Mesendoderm (in vitro differentiated cells): ENCODE data around the gene MECP2.

ENCODE experiments used
- DNase-seq: peaks from one replicate; pipeline ENCODE4 v3.0.0; 2013
- H2AK5ac ChIP-seq: 2 replicates; pipeline ENCODE4 v1.6.1; 2013; ENCODE audit warnings: low read length, inconsistent platforms
- H2BK120ac ChIP-seq: 2 replicates; pipeline ENCODE4 v1.6.1; 2013; ENCODE audit warnings: low read depth, mild to moderate bottlenecking, low read length, moderate library complexity, mixed read lengths
- H2BK15ac ChIP-seq: replicated peaks from 2 replicates; pipeline ENCODE4 v1.6.1; 2013; ENCODE audit warnings: low read depth, mild to moderate bottlenecking, moderate library complexity
- H2BK5ac ChIP-seq: 2 replicates; pipeline ENCODE4 v1.6.1; 2013; ENCODE audit warnings: low read length, inconsistent platforms
- H3K18ac ChIP-seq: 2 replicates; pipeline ENCODE4 v1.6.1; 2013; ENCODE audit warnings: mild to moderate bottlenecking, low read length, mixed read lengths
- H3K23ac ChIP-seq: one replicate; pipeline ENCODE4 v1.6.1; 2013; ENCODE audit warnings: low read length
- H3K27ac ChIP-seq: 2 replicates; pipeline ENCODE4 v1.5.1; 2013; ENCODE audit warnings: low read depth, mild to moderate bottlenecking, inconsistent platforms, low read length, moderate library complexity
- H3K27me3 ChIP-seq: 2 replicates; pipeline ENCODE4 v1.6.1; 2013; ENCODE audit warnings: low read length, control low read depth, mild to moderate bottlenecking, inconsistent platforms; ENCODE audit not compliant: insufficient read depth, poor library complexity
- H3K36me3 ChIP-seq: 2 replicates; pipeline ENCODE4 v1.6.1; 2013; ENCODE audit warnings: low read length, inconsistent platforms; ENCODE audit not compliant: control insufficient read depth, insufficient read depth
- H3K4ac ChIP-seq: one replicate; pipeline ENCODE4 v1.6.1; 2013; ENCODE audit warnings: low read depth, mild to moderate bottlenecking, low read length, moderate library complexity
- H3K4me1 ChIP-seq: 2 replicates; pipeline ENCODE4 v1.6.1; 2013; ENCODE audit warnings: low read depth, low read length, inconsistent platforms; ENCODE audit not compliant: control insufficient read depth
- H3K4me2 ChIP-seq: 2 replicates; pipeline ENCODE4 v1.6.1; 2013; ENCODE audit warnings: low read length
- H3K4me3 ChIP-seq: 2 replicates; pipeline ENCODE4 v1.5.1; 2013; ENCODE audit warnings: mild to moderate bottlenecking, low read length
- H3K56ac ChIP-seq: one replicate; pipeline ENCODE4 v1.6.1; 2013; ENCODE audit warnings: low read length
- H3K79me1 ChIP-seq: 2 replicates; pipeline ENCODE4 v1.6.1; 2013; ENCODE audit warnings: low read length, inconsistent platforms
- H3K79me2 ChIP-seq: 2 replicates; pipeline ENCODE4 v1.6.1; 2013; ENCODE audit warnings: mild to moderate bottlenecking, low read length; ENCODE audit not compliant: control insufficient read depth, insufficient read depth
- H3K9ac ChIP-seq: 2 replicates; pipeline ENCODE4 v1.6.1; 2013; ENCODE audit warnings: low read length, inconsistent platforms
- H4K5ac ChIP-seq: one replicate; pipeline ENCODE4 v1.6.1; 2013; ENCODE audit warnings: low read length
- H4K8ac ChIP-seq: one replicate; pipeline ENCODE4 v1.6.1; 2013; ENCODE audit warnings: low read depth, mild to moderate bottlenecking, control low read depth, low read length, moderate library complexity
- WGBS: extraction: QIAGEN DNeasy Blood & Tissue Kit; methylation state at CpG from one replicate; pipeline ENCODE4 v1.1.7; 2013; ENCODE audit warnings: low lambda C conversion rate, missing lambda C conversion rate; ENCODE audit not compliant: insufficient coverage; ENCODE audit errors: extremely low coverage; 5-methylcytosine and 5-hydroxymethylcytosine counted together

The MECP2 gene

DNA sequence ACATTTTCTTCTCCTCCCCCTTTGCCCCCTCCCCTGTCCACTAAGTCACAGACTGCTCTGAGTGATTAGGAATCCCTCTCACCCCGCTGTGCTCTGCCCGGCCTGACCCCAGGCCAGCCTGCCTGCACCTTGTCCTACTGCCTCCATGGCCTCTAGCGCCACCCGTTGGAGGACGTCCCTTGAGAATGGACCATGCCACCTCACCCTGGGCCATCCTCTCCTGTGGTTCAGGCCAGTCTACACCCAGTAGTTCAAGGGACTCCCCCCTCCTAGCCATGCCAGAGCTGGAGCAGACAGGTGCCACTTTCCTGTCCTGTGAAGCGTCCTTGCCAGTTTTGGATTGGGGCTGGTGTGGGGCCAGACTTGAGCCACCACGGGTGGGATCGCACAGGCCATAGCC, 68.1 kb downstream of the MECP2 start:
- Histone ChIP-seq H3K4me2 (no peak overlapping the region), H4K5ac (no peak overlapping the region), H3K4me3 (no peak overlapping the region), H4K8ac (no peak overlapping the region), H3K18ac (no peak overlapping the region), H3K36me3 (no peaks in the 10 kb centered on the region), H3K79me1 (no peaks in the 10 kb centered on the region), H2AK5ac (no peak overlapping the region), H3K27ac (no peak overlapping the region), H3K79me2 (no peaks in the 10 kb centered on the region), H3K4me1 (no peaks in the 10 kb centered on the region), H3K56ac (no peak overlapping the region), H3K9ac (no peak overlapping the region), H2BK15ac (no peak overlapping the region), H2BK5ac (no peak overlapping the region), H2BK120ac (no peak overlapping the region), H3K4ac (no peak overlapping the region), H3K27me3 (no peaks in the 10 kb centered on the region), H3K23ac (no peak overlapping the region)
- no CpG with 5 or more reads among the region's 8 CpGs for WGBS
- DNase-seq: no peak

DNA sequence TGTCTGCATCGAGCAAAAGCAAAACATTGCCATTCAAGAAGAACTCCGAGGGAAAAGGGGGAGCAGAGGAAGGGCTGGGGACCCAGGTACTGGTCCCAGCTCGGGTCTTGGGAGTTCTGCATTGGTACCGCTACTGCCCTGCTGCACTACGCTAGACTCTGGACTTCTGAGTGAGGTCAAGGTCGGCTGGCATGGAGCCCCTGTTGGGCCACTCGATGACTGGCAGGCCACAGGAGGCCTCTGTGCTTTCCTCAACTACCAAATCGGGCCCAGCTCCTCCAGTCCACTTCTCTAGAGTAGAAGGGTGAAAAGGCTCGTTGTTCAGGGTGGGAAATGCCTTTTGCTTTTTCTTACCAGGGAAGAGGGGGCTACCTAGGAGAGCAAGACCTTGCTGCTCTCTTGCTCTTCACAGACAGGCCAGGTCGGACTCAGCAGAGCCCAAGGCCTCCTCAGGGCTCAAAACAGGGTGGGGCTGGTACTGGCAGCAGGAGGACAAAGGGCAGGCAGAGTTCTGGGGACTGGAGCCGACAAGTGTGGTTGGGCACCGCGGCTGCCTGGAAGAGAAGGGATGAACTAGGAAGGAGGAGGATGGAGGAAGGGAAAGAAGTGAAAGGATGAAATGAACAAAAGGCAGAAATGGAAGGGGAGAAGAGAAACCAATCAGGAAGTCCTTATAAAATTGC, 68.9 kb downstream of the MECP2 start:
- no peak overlapping the region for H3K4ac ChIP-seq
- no peaks in the 10 kb centered on the region for H3K79me2 ChIP-seq
- H3K4me1 ChIP-seq: no peaks in the 10 kb centered on the region
- no peak overlapping the region for H4K8ac ChIP-seq
- H4K5ac ChIP-seq: no peak overlapping the region
- no peak overlapping the region for H3K56ac ChIP-seq
- H3K27me3 ChIP-seq: no peaks in the 10 kb centered on the region
- no CpG with 5 or more reads among the region's 13 CpGs for WGBS
- H2BK120ac ChIP-seq: no peak overlapping the region
- no peak overlapping the region for H3K4me2 ChIP-seq
- no peaks in the 10 kb centered on the region for H3K79me1 ChIP-seq
- H3K23ac ChIP-seq: no peak overlapping the region
- no peak overlapping the region for H2AK5ac ChIP-seq
- no peak for DNase-seq
- no peaks in the 10 kb centered on the region for H3K36me3 ChIP-seq
- H3K9ac ChIP-seq: no peak overlapping the region
- H3K27ac ChIP-seq: no peak overlapping the region
- no peak overlapping the region for H2BK15ac ChIP-seq
- H3K4me3 ChIP-seq: no peak overlapping the region
- H2BK5ac ChIP-seq: no peak overlapping the region
- H3K18ac ChIP-seq: no peak overlapping the region

DNA sequence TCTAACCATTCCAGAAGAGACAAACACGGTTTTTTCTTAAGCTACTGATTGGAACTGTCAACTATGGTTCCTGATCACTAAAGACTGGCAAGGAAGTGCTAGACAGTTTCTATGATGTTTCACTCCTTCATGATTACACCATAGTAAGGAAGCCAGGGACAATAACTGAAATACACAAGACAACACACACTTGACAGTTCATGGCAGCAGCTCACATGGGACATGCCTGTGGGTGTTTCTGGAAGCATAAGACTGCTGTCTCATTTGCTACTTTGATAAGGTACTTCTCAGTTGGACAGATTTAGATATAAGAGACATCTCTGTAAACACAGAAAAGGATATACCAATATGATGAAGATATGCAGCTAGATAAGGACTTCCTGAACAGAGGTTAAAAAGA, 69.5 kb downstream of the MECP2 start:
- Histone ChIP-seq H3K27me3 (no peaks in the 10 kb centered on the region), H2BK5ac (no peak overlapping the region), H2BK120ac (no peak overlapping the region), H3K23ac (no peak overlapping the region), H3K56ac (no peak overlapping the region), H4K5ac (no peak overlapping the region), H3K9ac (no peak overlapping the region), H2BK15ac (no peak overlapping the region), H3K36me3 (no peaks in the 10 kb centered on the region), H3K79me2 (no peaks in the 10 kb centered on the region), H4K8ac (no peak overlapping the region), H3K79me1 (no peaks in the 10 kb centered on the region), H3K4me1 (no peaks in the 10 kb centered on the region), H3K4me3 (no peak overlapping the region), H2AK5ac (no peak overlapping the region), H3K4me2 (no peak overlapping the region), H3K18ac (no peak overlapping the region), H3K27ac (no peak overlapping the region), H3K4ac (no peak overlapping the region)
- WGBS: no CpG with 5 or more reads among the region's 1 CpG
- DNase-seq: no peak

DNA sequence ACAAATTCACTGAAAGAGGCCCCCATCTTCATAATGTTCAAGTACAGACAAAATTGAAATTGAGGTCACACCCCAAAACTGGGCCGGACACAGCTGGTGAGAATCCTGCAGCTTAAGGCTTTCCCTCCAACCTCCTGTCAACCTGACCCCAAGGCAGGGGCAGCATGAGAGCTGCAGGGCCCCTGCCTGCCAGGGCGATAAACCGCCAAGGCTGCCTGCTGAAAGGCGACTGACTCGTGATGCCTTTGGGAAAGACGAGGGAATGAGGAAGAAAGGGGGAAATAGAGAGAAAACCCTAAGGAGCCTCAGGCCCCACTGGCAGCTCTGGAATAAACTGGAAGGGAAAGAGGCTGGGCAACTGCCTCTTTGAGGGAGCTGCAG, 70.5 kb downstream of the MECP2 start:
- H3K4me3 ChIP-seq: no peak overlapping the region
- DNase-seq: no peak
- no peak overlapping the region for H2BK15ac ChIP-seq
- no peak overlapping the region for H2BK120ac ChIP-seq
- no peak overlapping the region for H2AK5ac ChIP-seq
- H3K4ac ChIP-seq: no peak overlapping the region
- no peak overlapping the region for H3K23ac ChIP-seq
- H3K9ac ChIP-seq: no peak overlapping the region
- H3K36me3 ChIP-seq: no peaks in the 10 kb centered on the region
- no peak overlapping the region for H4K5ac ChIP-seq
- H4K8ac ChIP-seq: no peak overlapping the region
- H2BK5ac ChIP-seq: no peak overlapping the region
- WGBS: no CpG with 5 or more reads among the region's 6 CpGs
- H3K79me2 ChIP-seq: no peaks in the 10 kb centered on the region
- no peak overlapping the region for H3K4me2 ChIP-seq
- no peaks in the 10 kb centered on the region for H3K4me1 ChIP-seq
- H3K27me3 ChIP-seq: no peaks in the 10 kb centered on the region
- H3K27ac ChIP-seq: no peak overlapping the region
- no peak overlapping the region for H3K56ac ChIP-seq
- H3K18ac ChIP-seq: no peak overlapping the region
- no peaks in the 10 kb centered on the region for H3K79me1 ChIP-seq

DNA sequence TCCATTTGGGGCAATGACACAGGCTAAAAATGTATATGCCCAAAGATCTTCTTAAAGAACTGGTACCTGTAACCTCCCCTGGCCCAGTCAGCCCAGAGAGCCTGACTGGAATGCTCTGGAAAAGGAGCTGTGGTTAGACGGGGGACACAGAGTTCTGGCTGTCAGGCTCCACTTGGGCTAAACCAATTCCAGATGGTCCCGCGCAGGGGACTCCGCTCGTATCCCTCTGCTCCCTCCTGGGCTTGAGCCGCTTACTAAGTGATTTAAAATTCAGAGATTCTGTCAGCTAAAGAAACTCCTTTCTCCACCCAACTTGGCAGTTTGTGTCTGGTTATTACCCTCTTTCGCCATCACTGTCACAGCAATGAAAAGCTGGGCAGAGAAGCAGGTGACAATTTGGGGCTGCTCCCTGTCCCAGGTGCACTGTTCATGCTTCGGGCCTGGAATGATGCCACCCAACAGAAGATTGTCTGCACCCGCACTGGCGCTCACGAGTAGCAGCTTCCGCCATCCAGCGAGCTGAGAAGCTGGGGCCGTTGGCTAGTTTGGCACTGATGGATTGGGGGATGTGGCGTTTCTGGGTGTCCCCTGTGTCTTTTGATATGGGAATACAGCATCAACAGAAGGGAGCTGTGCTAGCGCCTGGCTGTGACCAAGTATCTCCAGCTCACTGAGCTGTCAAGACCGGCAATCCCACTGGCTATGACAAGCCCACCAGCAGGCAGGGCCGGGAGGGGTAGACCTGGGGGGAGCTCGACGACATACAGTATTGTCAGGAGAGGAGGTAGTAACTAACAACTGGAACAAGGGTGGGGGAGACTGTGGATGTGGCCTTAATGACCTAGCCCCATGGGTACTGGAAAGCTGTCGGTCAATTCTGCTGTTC, 71.1 kb downstream of the MECP2 start:
- Histone ChIP-seq H2BK120ac (no peak overlapping the region), H3K79me2 (no peaks in the 10 kb centered on the region), H2BK5ac (no peak overlapping the region), H4K8ac (no peak overlapping the region), H3K9ac (no peak overlapping the region), H3K79me1 (no peaks in the 10 kb centered on the region), H3K4me3 (no peak overlapping the region), H3K4me2 (no peak overlapping the region), H3K36me3 (no peaks in the 10 kb centered on the region), H3K27me3 (no peaks in the 10 kb centered on the region), H2BK15ac (no peak overlapping the region), H3K27ac (no peak overlapping the region), H4K5ac (no peak overlapping the region), H3K56ac (no peak overlapping the region), H3K4ac (no peak overlapping the region), H3K18ac (no peak overlapping the region), H2AK5ac (no peak overlapping the region), H3K4me1 (no peaks in the 10 kb centered on the region), H3K23ac (no peak overlapping the region)
- WGBS: no CpG with 5 or more reads among the region's 21 CpGs
- no peak for DNase-seq
